HepG2 (cell line): ENCODE results near the gene CAPN15. TPM values are rescaled to one million over a fixed set of nuclear protein-coding genes. Genes with fewer than 3 reads are reported as not detected.
A peak's percentile ranks its signal among the peaks of the same experiment; 100 is the strongest.

ENCODE experiments used
- ARID4A ChIP-seq: sonication (generic); formaldehyde crosslinking; IDR thresholded peaks from 2 replicates; pipeline ENCODE4 v1.5.0; 2020; ENCODE audit warnings: mild to moderate bottlenecking, missing genetic modification reagents, borderline replicate concordance
- CREM ChIP-seq, 2 experiments: sonication (generic) in 1 of 2; formaldehyde crosslinking in 1 of 2; IDR thresholded peaks; 2 replicates each; pipeline versions ENCODE4 v1.4.0 to v1.6.1; 2016 to 2020; ENCODE audit warnings: antibody characterized with exemption in 1 of 2, mild to moderate bottlenecking in 1 of 2, missing genetic modification reagents in 1 of 2
- FOXA3 ChIP-seq: IDR thresholded peaks from 2 replicates; pipeline ENCODE4 v1.6.1; 2016; ENCODE audit warnings: missing genetic modification reagents, missing compliant biosample characterization
- GABPA ChIP-seq, 2 experiments: IDR thresholded peaks; 2 replicates each; pipeline ENCODE4 v1.6.1; 2011 to 2016; ENCODE audit warnings: low read depth in 2 of 2, low read length in 1 of 2, missing biosample characterization in 1 of 2, missing genetic modification characterization in 1 of 2
- GMEB1 ChIP-seq: sonication (generic); formaldehyde crosslinking; IDR thresholded peaks from 2 replicates; pipeline ENCODE4 v1.5.1; 2020; ENCODE audit warnings: missing genetic modification reagents, mild to moderate bottlenecking, borderline replicate concordance
- HDAC1 ChIP-seq: sonication (generic); formaldehyde crosslinking; IDR thresholded peaks from 2 replicates; pipeline ENCODE4 v1.5.1; 2020; ENCODE audit warnings: mild to moderate bottlenecking, missing genetic modification reagents
- HES4 ChIP-seq: sonication (generic); formaldehyde crosslinking; IDR thresholded peaks from 2 replicates; pipeline ENCODE4 v1.9.0; 2021; ENCODE audit warnings: mild to moderate bottlenecking, missing genetic modification reagents, borderline replicate concordance
- MATR3 ChIP-seq: sonication (generic); formaldehyde crosslinking; IDR thresholded peaks from 2 replicates; pipeline ENCODE4 v1.4.0; 2020; ENCODE audit warnings: missing genetic modification reagents
- SIN3B ChIP-seq: fragments of 150-350 bp; IDR thresholded peaks from 2 replicates; pipeline ENCODE4 v1.6.1; 2014; ENCODE audit warnings: low read length
- ZBTB1 ChIP-seq: sonication (generic); formaldehyde crosslinking; IDR thresholded peaks from 2 replicates; pipeline ENCODE4 v1.4.0; 2020; ENCODE audit warnings: missing genetic modification reagents, borderline replicate concordance
- ZBTB44 ChIP-seq: sonication (generic); formaldehyde crosslinking; IDR thresholded peaks from 2 replicates; pipeline ENCODE4 v1.4.0; 2020; ENCODE audit warnings: missing genetic modification reagents
- ZBTB46 ChIP-seq: sonication (generic); formaldehyde crosslinking; IDR thresholded peaks from 2 replicates; pipeline ENCODE4 v1.4.0; 2020; ENCODE audit warnings: mild to moderate bottlenecking, missing genetic modification reagents, borderline replicate concordance
- ZFX ChIP-seq: sonication (generic); formaldehyde crosslinking; IDR thresholded peaks from 2 replicates; pipeline ENCODE4 v1.4.0; 2020; ENCODE audit warnings: mild to moderate bottlenecking, low read depth, missing genetic modification reagents, moderate library complexity
- ZGPAT ChIP-seq: IDR thresholded peaks from 2 replicates; pipeline ENCODE4 v1.6.1; 2016; ENCODE audit warnings: mild to moderate bottlenecking
- ZNF136 ChIP-seq: sonication (generic); formaldehyde crosslinking; IDR thresholded peaks from 2 replicates; pipeline ENCODE4 v1.8.1; 2022; ENCODE audit warnings: low read depth, mild to moderate bottlenecking, moderate library complexity, missing genetic modification reagents
- ZNF747 ChIP-seq: sonication (generic); formaldehyde crosslinking; IDR thresholded peaks from 2 replicates; pipeline ENCODE4 v1.8.1; 2023; ENCODE audit warnings: missing genetic modification reagents, mild to moderate bottlenecking, borderline replicate concordance
- polyA plus RNA-seq, 8 experiments: library from polyadenylated mRNA; depleted of rRNA in 3 of 8; stranded (reverse) in 7 of 8; unstranded in 1 of 8; fragments of >200 nt; fragmentation: Illumina TruSeq in 4 of 8; extraction: Trizol in 4 of 8; gene quantifications; 2 replicates each; pipeline versions ENCODE4 v1.2.1 to v1.2.3, GENCODE V29; 2011 to 2016; ENCODE audit warnings: low read depth in 4 of 8, missing spikeins in 1 of 8, mixed read lengths in 1 of 8; ENCODE audit not compliant: insufficient read depth in 1 of 8
- total RNA-seq, 5 experiments: library from RNA; depleted of rRNA; stranded (reverse); fragments of >200 nt; fragmentation: Illumina TruSeq; extraction: Trizol; gene quantifications; 2 replicates each; pipeline ENCODE4 v1.2.3, GENCODE V29; 2016; ENCODE audit warnings: low read depth in 1 of 5

CAPN15 gene
- total and polyA plus RNA-seq, 2 of the 13 experiments (the other 11 are each of a cell fraction or from before 2014, with no cell fraction given) = 14.9 to 24.5 TPM

GRCh38 chr16:588889-589657 lies 61.6 kb downstream of the CAPN15 start (continued):
- TF ChIP-seq GABPA (IDR thresholded peaks at IDR 0.05; ENCODE audit: low read depth, low read length) (peak; percentile 86), GABPA (CRISPR knock-in tag; IDR thresholded peaks at IDR 0.05; ENCODE audit: low read depth) (peak; percentile 90), FOXA3 (CRISPR knock-in tag) (peak; percentile 46), ZBTB1 (CRISPR knock-in tag) (no peak), ZNF136 (CRISPR knock-in tag) (0 out of 2 replicates have a peak, but pooled peaks have one; percentile 16), HDAC1 (CRISPR knock-in tag) (peak; percentile 59), ARID4A (peak; percentile 75; the same call in 1 of the 2 replicates), HES4 (CRISPR knock-in tag) (peak; percentile 24; the same call in 1 of the 2 replicates), ZNF747 (no peak), ZBTB44 (CRISPR knock-in tag) (no peak), MATR3 (no peak), SIN3B (peak; percentile 57), ZGPAT (CRISPR knock-in tag) (peak; percentile 42; the same call in 1 of the 2 replicates), ZFX (peak; percentile 64), GMEB1 (CRISPR knock-in tag) (peak; percentile 71; the same call in 1 of the 2 replicates), ZBTB46 (0 out of 2 replicates have a peak, but pooled peaks have one; percentile 9), CREM (IDR thresholded peaks at IDR 0.05) (peak; percentile 54; the same call in 1 of the 2 replicates), CREM (CRISPR knock-in tag; IDR thresholded peaks at IDR 0.05) (no peak)
